ENCODE results near the gene CHDH. TPM values are rescaled to one million over a fixed set of nuclear protein-coding genes. Genes with fewer than 3 reads are reported as not detected.

Gene CHDH
- total and polyA plus RNA-seq, 2 donors (not counting 3 experiments of a cell fraction or from before 2014, with no cell fraction given) = 0.04 to 0.06 TPM

- POLR2A ChIA-PET = no interaction called here
- dilution Hi-C loops (cut with MboI; ENCODE audit: extremely low pct_ligation_motif_present, low sequenced_read_pairs) = no loop called here
- CTCF ChIA-PET = no interaction called here
Observed at GRCh38 chr3:53808496-53808895, 37.7 kb downstream of the CHDH start.

More at GRCh38 chr3:53808496-53808895, 37.7 kb downstream of the CHDH start:
- Histone ChIP-seq H2AFZ (ENCODE audit: low read depth, low read length) (no peak overlapping the region), H3K4me2 (ENCODE audit: insufficient read depth, low read length) (no peak overlapping the region), H4K20me1 (replicated peaks; ENCODE audit: control insufficient read depth, extremely low read depth, insufficient read depth, low read length) (no peaks in the 10 kb centered on the region), H3K9me1 (replicated peaks; ENCODE audit: control insufficient read depth, extremely low read depth, insufficient read depth, low read length) (no peaks in the 10 kb centered on the region), H3K79me2 (ENCODE audit: control insufficient read depth, insufficient read depth, low read length) (no peaks in the 10 kb centered on the region), H3K27ac (ENCODE audit: insufficient read depth, low read depth, low read length) (no peak overlapping the region), H3K4me1 (ENCODE audit: control insufficient read depth, extremely low read depth, insufficient read depth, low read length) (no peaks in the 10 kb centered on the region), H3K9ac (replicated peaks; ENCODE audit: extremely low read depth, insufficient read depth, low read length) (no peak overlapping the region), H3K27me3 (ENCODE audit: control insufficient read depth in 2 of 2, insufficient read depth in 2 of 2, low read length in 2 of 2) (no peaks in the 10 kb centered on the region), H3K36me3 (ENCODE audit: control insufficient read depth in 2 of 2, extremely low read depth in 1 of 2, insufficient read depth in 2 of 2, low read length in 2 of 2) (no peaks in the 10 kb centered on the region), H3K4me3 (replicated peaks in 1 of 3; ENCODE audit: insufficient read depth in 1 of 3, low read depth in 1 of 3, low read length in 3 of 3) (no peak overlapping the region), H3K9me3 (replicated peaks; ENCODE audit: control insufficient read depth, insufficient read depth, low read length) (no peaks in the 10 kb centered on the region)
- FAIRE-seq (no peak), DNase-seq (ENCODE audit: low read depth, low spot score) (no peak)
- TF ChIP-seq MYC (IDR thresholded peaks at IDR 0.05; ENCODE audit: low read depth, low read length) = no peak
- TF ChIP-seq MAX (IDR thresholded peaks at IDR 0.05; ENCODE audit: insufficient read depth, insufficient read length) = no peak
- TF ChIP-seq POLR2AphosphoS5 (IDR thresholded peaks at IDR 0.05; ENCODE audit: insufficient read depth, low read depth, low read length) = no peak
- TF ChIP-seq CTCF (IDR thresholded peaks at IDR 0.05; ENCODE audit: extremely low read depth in 1 of 2, insufficient read depth in 1 of 2, low read depth in 1 of 2, low read length in 2 of 2) = no peak
- TF ChIP-seq EZH2 (IDR thresholded peaks at IDR 0.05; ENCODE audit: borderline replicate concordance, low read depth, low read length, severe bottlenecking) = no peak
- TF ChIP-seq POLR2A (IDR thresholded peaks at IDR 0.05; ENCODE audit: low read depth, low read length) = no peak
- no peak for TF ChIP-seq FOS (IDR thresholded peaks at IDR 0.05; ENCODE audit: borderline replicate concordance, insufficient read depth, low read length)
- TF ChIP-seq JUN (IDR thresholded peaks at IDR 0.05; ENCODE audit: borderline replicate concordance, insufficient read depth, insufficient read length, low read depth) = no peak
- no peak for TF ChIP-seq GATA2 (IDR thresholded peaks at IDR 0.05; ENCODE audit: insufficient read depth, insufficient read length, low read depth, low read length)
- intact Hi-C loops (cut with micrococcal nuclease) = no loop called here
- BruUV-seq (replicated peaks) = no TSS peak
